NCI-H1436 (cell line): ENCODE results near the gene IKZF5.

Experiments used
- DNase-seq: peaks from one replicate; lab custom pipeline; 2025; lab: John Stamatoyannopoulos, UW

Gene IKZF5, protein sequence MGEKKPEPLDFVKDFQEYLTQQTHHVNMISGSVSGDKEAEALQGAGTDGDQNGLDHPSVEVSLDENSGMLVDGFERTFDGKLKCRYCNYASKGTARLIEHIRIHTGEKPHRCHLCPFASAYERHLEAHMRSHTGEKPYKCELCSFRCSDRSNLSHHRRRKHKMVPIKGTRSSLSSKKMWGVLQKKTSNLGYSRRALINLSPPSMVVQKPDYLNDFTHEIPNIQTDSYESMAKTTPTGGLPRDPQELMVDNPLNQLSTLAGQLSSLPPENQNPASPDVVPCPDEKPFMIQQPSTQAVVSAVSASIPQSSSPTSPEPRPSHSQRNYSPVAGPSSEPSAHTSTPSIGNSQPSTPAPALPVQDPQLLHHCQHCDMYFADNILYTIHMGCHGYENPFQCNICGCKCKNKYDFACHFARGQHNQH

DNA sequence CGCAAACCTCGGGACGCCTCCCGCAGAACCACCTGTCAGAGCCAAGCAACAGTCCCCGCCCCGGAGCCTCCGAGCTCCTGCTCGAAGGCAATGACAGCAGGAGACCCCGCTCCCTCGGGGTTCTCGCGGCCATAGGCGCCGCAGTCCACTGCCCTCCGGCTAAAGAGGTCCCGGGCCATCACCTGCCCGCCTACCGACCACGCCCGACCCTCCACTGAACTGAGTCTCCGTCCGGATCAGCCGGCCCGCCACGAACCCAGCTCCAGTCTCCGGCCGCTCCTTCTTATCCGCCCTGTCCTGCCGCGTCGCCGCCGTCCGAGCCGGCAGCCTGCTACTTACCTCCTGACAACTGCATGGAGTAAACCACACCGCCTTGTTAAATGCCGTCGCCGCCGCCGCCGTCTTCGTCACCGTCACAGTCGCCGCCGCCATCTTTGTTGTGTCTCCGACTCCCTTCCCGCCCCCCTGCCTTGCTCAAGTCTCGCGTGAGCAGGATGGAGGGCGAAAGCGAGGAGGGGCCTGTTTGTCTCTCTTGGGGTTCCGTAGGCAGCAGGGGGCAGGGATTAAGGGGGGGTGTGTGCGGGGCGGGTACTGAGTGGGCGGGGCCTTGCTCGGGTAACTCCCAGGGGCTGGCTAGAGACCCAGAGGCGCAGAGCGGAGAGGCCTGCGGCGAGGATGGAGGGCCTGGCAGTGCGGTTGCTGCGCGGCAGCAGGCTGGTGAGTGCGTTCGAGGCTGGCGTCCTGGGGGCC lies at the start of gene IKZF5, which contains the start of gene ACADSB:
TSS of gene IKZF5 (minus strand) at position 441 of the 750 bp plus-strand sequence. CDS start 10,170 bp downstream, outside the sequence.
TSS of gene ACADSB (plus strand) at position 652 of the 750 bp plus-strand sequence. CDS start at position 676, 24 bp downstream.
- DNase-seq: peak; percentile 100

GRCh38 chr10:123057968-123058367 lies 49.4 kb upstream of the IKZF5 start:
- no peak for DNase-seq

GRCh38 chr10:123045961-123046731 lies 37.6 kb upstream of the IKZF5 start:
- DNase-seq: no peak

- DNase-seq: peak; percentile 86
Measured at GRCh38 chr10:123044391-123044790, 35.8 kb upstream of the IKZF5 start.

DNA sequence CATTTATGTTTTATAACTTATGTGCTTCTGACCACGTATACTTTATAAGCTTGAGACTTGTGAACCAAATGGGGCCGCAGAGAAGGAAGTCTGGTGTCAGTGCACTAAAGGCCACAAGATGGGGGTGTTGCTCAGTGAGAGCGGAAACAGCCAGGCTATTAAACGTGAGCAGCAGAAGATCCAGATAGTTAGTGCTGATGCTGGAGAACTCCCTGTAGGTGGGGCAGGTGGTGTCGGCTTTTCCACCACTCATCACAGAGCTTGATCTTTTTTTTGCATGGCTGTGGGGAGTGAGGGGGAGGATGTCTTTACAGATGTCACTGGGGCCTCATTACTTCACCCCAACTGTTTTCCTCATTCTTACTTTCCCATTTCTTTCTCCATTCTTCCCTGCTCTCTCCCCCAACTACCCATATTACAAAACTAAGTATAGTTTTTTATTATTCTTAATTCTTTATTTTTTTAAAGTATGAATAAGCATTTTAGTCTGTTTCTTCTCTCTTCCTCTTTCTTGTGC lies 34.9 kb upstream of the IKZF5 start:
- DNase-seq: peak; percentile 88

DNA sequence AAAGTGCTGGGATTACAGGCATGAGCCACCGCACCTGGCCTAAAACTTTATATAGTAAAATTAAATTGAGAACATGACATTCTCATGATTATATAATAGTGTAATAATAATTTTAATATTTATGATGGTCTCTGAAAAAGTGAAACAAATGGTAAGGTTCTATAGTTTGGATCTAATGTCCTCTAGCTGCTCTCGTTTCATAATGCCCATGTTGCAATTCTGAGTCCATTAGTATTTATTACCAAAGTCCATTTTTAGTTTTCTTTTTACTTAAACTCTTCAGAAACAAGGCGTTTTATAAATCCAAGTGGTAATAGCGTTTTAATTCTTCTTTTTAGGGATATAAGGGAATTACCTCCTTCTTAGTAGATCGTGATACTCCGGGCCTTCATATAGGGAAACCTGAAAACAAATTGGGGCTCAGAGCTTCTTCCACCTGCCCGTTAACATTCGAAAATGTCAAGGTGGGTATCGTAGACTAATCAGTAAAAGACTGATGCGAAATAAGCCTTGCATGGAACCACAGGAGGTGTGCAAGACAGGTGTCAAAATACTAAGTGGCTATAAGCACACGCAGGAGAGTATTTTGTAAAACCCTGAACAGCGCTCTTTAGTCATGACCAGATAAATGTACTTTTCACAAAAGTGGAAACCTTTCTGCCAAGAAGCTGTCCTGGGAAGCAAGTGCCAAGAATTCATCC lies 34.3 kb upstream of the IKZF5 start:
- DNase-seq: no peak

GRCh38 chr10:123039632-123039930 lies 31.0 kb upstream of the IKZF5 start:
- DNase-seq: no peak

- no peak for DNase-seq
Measured at GRCh38 chr10:123038782-123039631, 30.4 kb upstream of the IKZF5 start.

GRCh38 chr10:123035467-123036086 lies 27.0 kb upstream of the IKZF5 start:
- no peak for DNase-seq

- DNase-seq: no peak
Measured at GRCh38 chr10:123034332-123034731, 25.7 kb upstream of the IKZF5 start.

- DNase-seq: no peak
Measured at GRCh38 chr10:123031124-123031523, 22.5 kb upstream of the IKZF5 start.

- DNase-seq: no peak
Measured at GRCh38 chr10:123027861-123028260, 19.3 kb upstream of the IKZF5 start.

GRCh38 chr10:123026302-123026701 lies 17.7 kb upstream of the IKZF5 start:
- DNase-seq: no peak

DNA sequence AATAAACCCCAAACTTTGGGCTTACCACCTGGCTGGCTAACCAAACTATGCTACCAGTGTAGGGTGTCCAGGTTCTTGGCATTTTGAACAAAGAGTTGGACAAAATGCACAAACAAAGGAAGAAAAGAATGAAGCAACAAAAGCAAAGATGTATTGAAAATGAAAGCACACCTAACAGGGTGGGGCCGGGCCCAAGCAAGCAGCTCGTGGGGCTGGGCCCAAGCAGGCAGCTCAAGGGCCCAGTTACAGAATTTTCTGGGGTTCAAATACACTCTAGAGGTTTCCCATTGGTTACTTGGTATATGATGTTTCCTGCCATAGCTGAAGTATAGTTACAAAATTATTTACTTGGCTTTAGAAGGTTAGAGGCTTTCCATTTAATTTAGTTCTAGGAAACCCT lies 15.9 kb upstream of the IKZF5 start:
- DNase-seq: no peak

DNA sequence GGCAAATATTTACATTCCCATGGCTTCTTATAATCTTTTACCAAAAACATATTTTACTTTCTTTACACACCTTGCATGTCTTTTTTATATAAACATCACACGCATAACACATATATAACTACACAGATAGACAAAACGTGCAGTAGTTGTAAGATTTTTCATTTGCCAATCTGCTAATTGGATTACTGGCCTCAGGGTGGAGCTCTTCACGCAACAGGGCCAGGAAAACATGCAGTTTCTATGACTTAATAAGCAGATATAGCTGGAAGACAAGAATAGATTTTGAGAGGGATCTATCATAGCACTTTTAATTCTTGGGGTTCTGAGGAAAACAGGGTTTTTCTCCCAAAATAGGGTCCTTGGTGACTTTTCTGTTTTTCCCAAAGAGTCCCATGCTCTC lies 12.9 kb upstream of the IKZF5 start:
- peak; percentile 32 for DNase-seq

DNA sequence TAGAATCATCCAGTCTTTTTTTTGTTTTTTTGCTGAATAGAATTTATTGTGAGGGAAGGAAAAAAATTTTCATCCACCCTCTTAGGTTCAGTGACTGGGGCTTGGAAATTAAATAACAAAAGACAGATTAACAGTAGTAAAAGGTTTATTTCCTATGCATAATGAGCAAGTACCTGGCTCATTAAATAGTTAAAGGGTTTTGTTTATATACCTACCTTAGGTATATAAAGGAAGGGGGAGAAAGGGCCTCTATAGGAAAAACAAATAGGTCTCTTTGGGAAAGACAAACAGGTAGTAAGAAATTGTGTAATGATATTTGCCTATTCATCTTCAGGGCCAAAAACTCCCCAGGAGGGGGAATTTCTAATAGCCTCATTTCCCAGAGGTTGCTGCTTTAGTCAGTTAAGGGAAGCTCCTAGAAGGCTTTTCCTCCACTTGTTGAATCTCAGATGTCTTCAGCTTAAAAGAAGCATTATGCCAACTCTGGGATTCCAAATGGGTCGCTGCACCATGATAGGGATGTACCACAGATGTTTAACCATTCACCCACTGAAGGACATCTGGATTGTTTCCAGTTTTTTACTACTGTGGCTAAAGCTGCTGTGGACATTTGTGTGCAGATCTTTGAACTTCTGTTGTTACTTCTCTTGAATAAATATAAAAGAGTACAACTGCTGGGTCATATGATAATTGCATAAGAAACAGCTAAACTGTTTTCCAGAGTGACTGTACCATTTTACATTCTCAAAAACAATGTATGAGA lies 11.5 kb upstream of the IKZF5 start:
- DNase-seq: no peak

DNA sequence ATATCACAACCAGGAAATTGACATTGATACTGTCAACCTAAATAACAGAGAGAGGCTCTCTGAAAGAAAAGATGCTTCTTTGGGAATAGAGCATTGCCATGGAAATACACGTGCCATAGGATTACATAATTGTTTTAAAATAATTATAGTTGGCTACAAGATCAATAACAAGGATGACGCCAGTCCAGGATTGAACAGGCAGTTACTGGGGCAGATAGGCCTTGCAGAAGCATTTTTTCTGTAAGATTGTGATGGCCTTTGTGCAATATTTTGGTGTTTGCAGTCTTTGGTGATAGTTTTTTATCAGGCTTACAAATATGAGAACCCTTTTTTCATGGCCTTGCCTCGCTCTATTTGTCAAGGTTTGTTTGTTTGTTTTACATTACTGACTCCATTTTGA lies 10.7 kb upstream of the IKZF5 start:
- no peak for DNase-seq

DNA sequence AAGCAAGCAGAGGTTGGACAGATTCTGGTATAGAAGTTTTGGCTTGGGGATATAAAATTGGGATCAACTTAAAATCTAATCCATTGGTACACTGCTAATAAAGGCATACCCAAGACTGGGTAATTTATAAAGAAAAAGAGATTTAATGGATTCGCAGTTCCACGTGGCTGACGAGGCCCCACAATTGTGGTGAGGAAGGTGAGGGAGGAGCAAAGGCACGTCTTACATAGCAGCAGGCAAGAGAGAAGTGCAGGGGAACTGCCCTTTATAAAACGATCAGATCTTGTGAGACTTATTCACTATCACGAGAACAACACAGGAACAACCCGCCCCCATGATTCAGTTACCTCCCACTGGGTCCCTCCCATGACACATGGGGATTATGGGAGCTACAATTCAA lies 9.9 kb upstream of the IKZF5 start:
- no peak for DNase-seq

DNA sequence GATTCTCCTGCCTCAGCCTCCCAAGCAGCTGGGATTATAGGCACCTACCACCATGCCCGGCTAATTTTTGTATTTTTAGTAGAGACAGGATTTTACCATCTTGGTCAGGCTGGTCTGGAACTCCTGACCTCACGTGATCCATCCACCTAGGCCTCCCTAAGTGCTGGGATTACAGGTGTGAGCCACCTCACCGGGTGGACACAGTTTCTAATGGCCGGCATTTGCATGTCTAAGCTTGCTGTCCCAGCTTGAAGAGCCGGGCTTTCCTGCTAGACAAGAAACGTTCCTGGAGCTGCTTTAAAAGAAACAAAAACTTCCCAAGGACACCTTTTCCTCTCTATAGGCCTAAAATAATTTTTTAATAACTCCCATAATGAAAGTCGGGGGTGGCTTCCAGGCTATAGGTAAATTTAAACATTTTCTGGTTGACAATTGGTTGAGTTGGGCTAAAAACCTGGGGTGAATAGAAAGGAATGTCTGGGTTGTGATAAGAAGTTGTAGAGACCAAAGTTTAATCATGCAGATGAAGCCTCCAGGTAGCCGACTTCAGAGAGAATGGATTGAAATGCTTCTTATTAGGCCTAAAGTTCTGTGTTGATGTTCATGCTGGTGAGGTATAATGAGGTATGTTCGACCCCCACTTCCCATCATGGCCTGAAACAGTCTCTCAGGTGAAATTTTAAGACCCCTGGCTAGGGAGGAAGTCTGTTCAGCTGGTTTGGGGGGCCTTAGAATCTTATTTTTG lies 9.0 kb upstream of the IKZF5 start:
- no peak for DNase-seq
